Measurements from ENCODE around the gene CCDC171.

The CCDC171 gene

DNA sequence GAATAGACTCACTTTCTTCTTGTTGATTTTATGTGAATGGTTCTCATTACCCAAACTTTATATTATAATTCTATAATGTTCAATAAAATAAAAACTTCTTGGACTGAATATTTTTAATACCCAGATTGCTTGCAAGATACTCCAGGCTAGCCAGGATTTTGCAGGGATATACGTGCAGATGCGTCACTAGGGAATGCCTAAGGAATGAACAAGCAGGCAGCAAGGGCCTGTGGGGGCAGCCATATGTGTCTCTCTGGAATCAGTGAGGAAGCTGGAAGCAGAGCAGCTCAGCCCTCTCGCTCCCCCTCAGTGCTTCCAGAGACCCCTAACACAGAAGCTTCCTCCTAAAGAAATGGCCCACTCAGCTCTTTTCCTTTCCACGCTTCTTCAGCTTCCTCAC lies 457.4 kb downstream of the CCDC171 start:
- DNase-seq = no peak

DNA sequence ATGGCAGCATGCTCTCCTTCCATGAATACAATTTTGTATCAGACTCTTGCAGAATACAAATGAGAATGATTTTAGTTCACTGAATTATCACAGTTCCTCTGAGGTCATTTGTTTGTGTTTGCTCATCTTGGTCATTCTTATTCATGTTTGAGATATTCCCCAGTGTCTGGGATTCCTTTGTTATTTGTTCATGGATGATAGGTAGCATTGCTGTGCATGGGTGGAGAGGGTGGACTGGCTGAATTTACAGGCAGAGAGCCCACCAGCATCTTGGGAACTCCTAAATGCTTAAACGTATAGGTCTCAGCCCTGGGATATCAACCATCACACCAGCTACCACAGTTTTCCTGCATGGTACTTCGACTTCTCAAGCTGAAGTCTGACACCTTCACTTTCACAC lies 459.8 kb downstream of the CCDC171 start:
- DNase-seq = no peak

DNA sequence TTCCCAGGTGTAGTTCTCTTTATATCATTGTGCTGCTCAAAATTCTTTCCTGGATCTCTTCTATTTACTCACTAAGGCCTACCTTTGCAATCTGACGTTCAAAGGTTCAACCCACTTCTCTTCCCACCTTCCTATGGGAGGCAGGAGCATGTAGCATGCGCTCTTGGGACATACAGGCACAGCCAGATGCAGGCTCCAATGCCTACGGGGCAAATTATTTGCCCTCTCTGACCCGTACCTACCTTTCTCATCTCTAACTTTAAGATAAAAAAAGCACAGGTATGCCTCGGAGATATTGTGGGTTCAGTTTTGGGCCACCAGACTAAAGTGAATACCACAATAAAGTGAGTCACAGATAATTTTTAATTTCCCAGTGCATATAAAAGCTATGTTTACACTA lies 460.5 kb downstream of the CCDC171 start:
- DNase-seq = no peak

DNA sequence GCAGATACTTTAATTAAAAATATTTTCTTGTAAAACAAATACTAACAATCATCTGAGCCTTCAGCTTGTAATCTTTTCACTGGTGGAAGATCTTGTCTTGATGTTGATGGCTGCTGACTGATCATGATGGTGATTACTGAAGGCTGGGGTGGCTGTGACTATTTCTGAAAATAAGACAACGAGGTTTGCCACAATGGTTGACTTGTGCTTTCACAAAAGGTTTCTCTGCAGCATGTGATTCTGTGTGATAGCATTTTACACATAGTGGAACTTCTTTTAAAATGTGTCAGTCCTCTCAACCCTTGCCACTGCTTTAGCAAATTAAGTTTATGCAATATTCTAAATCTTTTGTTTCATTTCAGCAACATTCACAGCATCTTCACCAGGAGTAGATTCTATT lies 461.0 kb downstream of the CCDC171 start:
- DNase-seq = no peak

DNA sequence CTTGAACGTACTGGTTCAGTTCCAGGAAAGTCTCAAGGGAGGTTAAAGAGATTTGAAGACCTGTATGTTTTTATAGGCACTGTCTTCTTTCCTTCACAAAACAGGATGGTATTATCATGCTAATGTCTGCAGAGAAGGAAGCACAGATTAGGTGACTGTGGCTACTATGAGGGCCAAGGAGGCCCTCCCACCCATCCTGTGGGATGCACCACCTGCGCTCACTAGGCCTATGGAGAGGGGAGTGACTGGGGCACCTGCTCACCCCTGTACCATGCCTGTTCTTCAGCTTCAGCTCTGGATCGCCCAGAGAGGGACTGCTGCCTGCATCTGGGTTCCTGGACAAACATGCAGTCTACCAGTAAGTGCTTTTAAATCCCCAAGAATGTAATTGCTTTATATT lies 469.4 kb downstream of the CCDC171 start:
- DNase-seq = no peak

DNA sequence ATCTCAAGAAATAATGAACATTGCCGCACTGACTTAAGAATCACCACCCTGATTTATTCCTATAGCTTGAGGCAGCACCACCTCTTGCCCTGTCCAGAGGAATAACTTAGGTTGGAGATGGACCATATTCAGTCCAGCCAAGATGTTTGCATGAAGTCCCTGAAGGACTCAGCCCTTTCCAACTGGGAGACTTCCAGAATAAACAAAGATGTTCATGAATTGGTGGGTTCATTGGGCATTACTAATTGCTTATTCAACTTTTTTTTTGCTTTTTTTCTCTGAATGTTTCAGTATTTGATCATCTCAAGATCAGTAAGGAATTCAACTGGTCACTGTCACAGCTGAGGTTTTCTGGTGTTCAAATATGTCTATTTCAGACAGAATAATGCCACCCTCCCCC lies 470.6 kb downstream of the CCDC171 start:
- DNase-seq = no peak

Data from DMS79 treated with DMSO at 0.1 percent for 48 hours (cell line).